GM19452 (cell line): ENCODE measurements around the gene RNF208.
A peak's percentile ranks its signal among the peaks of the same experiment; 100 is the strongest.
"Not testable (repeated sequence)": the region's sequence is repeated elsewhere in the genome, so short reads cannot be mapped to it uniquely, and the experiment has no call there.

Experiments
- ATAC-seq: cut with Tn5 transposase; IDR thresholded peaks from one replicate; pipeline ENCODE4 v1.9.1; 2021; ENCODE audit not compliant: unreplicated experiment

RNF208 gene

GRCh38 chr9:137240318-137240840 is 18.3 kb upstream of the RNF208 start:
- peak; percentile 26 for ATAC-seq

- ATAC-seq = not testable (repeated sequence)
Measured at GRCh38 chr9:137239541-137240200, 17.6 kb upstream of the RNF208 start.

GRCh38 chr9:137237759-137238726 is 16.0 kb upstream of the RNF208 start:
- ATAC-seq = no peak

GRCh38 chr9:137236936-137237421 is 14.9 kb upstream of the RNF208 start:
- no peak for ATAC-seq

GRCh38 chr9:137236238-137236935 is 14.3 kb upstream of the RNF208 start:
- ATAC-seq = no peak

GRCh38 chr9:137235424-137236237 is 13.6 kb upstream of the RNF208 start:
- ATAC-seq = no peak

GRCh38 chr9:137234758-137235423 is 12.9 kb upstream of the RNF208 start:
- ATAC-seq = no peak

- ATAC-seq = no peak
Measured at GRCh38 chr9:137234055-137234697, 12.1 kb upstream of the RNF208 start.

GRCh38 chr9:137233143-137233980 is 11.3 kb upstream of the RNF208 start:
- ATAC-seq = no peak

GRCh38 chr9:137232510-137232909 is 10.5 kb upstream of the RNF208 start:
- ATAC-seq = no peak

- ATAC-seq = no peak
Measured at GRCh38 chr9:137232101-137232500, 10.1 kb upstream of the RNF208 start.

GRCh38 chr9:137231372-137232039 is 9.5 kb upstream of the RNF208 start:
- ATAC-seq = no peak

GRCh38 chr9:137230705-137231371 is 8.8 kb upstream of the RNF208 start, which contains the start of gene SLC34A3:
TSS of gene SLC34A3 (plus strand) at chr9:137230901. CDS start at chr9:137231703, 802 bp downstream.
- no peak for ATAC-seq

- ATAC-seq = no peak
Measured at GRCh38 chr9:137229903-137230704, 8.1 kb upstream of the RNF208 start.

GRCh38 chr9:137228968-137229896 is 7.2 kb upstream of the RNF208 start:
- ATAC-seq = no peak
